ENCODE data around the gene ATAD3A.
A peak's percentile ranks its signal among the peaks of the same experiment; 100 is the strongest.
"Not testable (repeated sequence)": the region's sequence is repeated elsewhere in the genome, so short reads cannot be mapped to it uniquely, and the experiment has no call there.

The ATAD3A gene

DNA sequence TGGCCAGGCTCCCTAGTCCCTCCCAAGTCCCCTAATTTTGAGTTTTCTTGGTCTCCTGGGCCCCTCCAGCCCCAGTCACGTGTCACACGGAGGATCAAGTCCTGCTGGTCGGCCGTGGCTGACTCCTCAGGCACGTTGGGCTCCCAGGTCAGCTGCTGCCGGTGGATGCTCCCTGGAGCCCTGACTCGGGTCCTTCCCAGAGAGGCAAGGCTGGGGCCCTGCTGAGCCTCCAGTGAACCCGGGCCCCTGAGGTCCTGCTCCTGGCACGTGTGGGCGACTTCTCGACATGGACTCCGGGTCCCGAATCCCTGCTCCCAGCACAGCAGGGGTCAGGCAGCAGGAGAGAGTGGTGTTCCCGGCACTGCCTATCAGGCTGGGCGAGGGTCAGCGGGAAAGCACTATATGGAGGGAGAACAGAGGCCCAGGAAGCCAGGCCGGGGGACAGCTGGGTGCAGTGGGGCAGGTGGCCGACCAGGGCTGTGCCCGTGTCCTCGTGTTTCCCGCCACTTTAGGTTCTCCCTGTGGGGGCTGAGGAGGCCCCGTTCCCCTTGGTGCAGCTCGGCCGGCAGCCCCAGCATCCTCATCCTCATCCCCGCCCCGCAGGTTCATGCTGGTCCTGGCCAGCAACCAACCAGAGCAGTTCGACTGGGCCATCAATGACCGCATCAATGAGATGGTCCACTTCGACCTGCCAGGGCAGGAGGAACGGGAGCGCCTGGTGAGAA, 15.3 kb downstream of the ATAD3A start:
- H3K27ac ChIP-seq (ENCODE audit: low read depth, low read length), result no peak overlapping the region
- no peaks in the 10 kb centered on the region for H3K27me3 ChIP-seq (ENCODE audit: control insufficient read depth in 1 of 2, insufficient read depth in 2 of 2, low read length in 2 of 2)
- no peaks in the 10 kb centered on the region for H3K9me3 ChIP-seq (ENCODE audit: low read length)
- H3K9ac ChIP-seq (ENCODE audit: low read length), result no peak overlapping the region
- peaks cover 11% of the 10 kb centered on the region for H3K36me3 ChIP-seq (ENCODE audit: insufficient read depth, low read length)
- no peak overlapping the region for H3K4me3 ChIP-seq (ENCODE audit: low read depth in 1 of 2, low read length in 2 of 2)
- no peaks in the 10 kb centered on the region for H3K4me1 ChIP-seq (ENCODE audit: insufficient read depth, low read length)

- no peak overlapping the region for H3K9ac ChIP-seq (ENCODE audit: low read length)
- no peaks in the 10 kb centered on the region for H3K9me3 ChIP-seq (ENCODE audit: low read length)
- no peaks in the 10 kb centered on the region for H3K4me1 ChIP-seq (ENCODE audit: insufficient read depth, low read length)
- no peak overlapping the region for H3K27ac ChIP-seq (ENCODE audit: low read depth, low read length)
- peaks cover 11% of the 10 kb centered on the region for H3K36me3 ChIP-seq (ENCODE audit: insufficient read depth, low read length)
- H3K27me3 ChIP-seq (ENCODE audit: control insufficient read depth in 1 of 2, insufficient read depth in 2 of 2, low read length in 2 of 2), result no peaks in the 10 kb centered on the region
- no peak overlapping the region for H3K4me3 ChIP-seq (ENCODE audit: low read depth in 1 of 2, low read length in 2 of 2)
Observed at GRCh38 chr1:1528301-1529267, 16.6 kb downstream of the ATAD3A start.

DNA sequence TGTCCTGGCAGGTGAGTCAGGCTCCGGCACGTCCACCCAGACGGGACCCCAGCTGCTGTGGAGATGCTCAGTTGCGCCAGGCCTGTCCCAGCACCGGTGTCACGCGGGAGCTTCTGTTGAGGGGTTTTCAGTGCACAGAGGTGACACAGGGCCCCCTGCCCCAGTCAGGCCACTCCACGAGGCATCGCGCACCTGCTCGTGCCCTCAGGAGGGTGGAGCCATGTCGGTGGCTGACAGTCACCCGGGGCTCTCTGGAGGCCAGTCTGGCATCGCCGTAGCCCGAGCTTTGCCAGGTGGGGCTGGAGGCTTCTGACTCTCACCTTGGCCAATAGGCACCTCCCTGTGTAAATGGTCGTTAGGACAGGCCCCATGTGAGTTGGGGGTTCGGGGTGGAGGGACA, 17.4 kb downstream of the ATAD3A start:
- no peak overlapping the region for H3K4me3 ChIP-seq (ENCODE audit: low read depth in 1 of 2, low read length in 2 of 2)
- no peaks in the 10 kb centered on the region for H3K9me3 ChIP-seq (ENCODE audit: low read length)
- no peak overlapping the region for H3K27ac ChIP-seq (ENCODE audit: low read depth, low read length)
- H3K4me1 ChIP-seq (ENCODE audit: insufficient read depth, low read length), result no peaks in the 10 kb centered on the region
- H3K36me3 ChIP-seq (ENCODE audit: insufficient read depth, low read length), result peaks cover 11% of the 10 kb centered on the region
- no peak overlapping the region for H3K9ac ChIP-seq (ENCODE audit: low read length)
- no peaks in the 10 kb centered on the region for H3K27me3 ChIP-seq (ENCODE audit: control insufficient read depth in 1 of 2, insufficient read depth in 2 of 2, low read length in 2 of 2)

GRCh38 chr1:1529936-1530335, 18.0 kb downstream of the ATAD3A start:
- H3K9ac ChIP-seq (ENCODE audit: low read length), result no peak overlapping the region
- H3K36me3 ChIP-seq (ENCODE audit: insufficient read depth, low read length), result peaks cover 11% of the 10 kb centered on the region
- no peak overlapping the region for H3K4me3 ChIP-seq (ENCODE audit: low read depth in 1 of 2, low read length in 2 of 2)
- H3K27ac ChIP-seq (ENCODE audit: low read depth, low read length), result no peak overlapping the region
- H3K4me1 ChIP-seq (ENCODE audit: insufficient read depth, low read length), result no peaks in the 10 kb centered on the region
- no peaks in the 10 kb centered on the region for H3K9me3 ChIP-seq (ENCODE audit: low read length)
- no peaks in the 10 kb centered on the region for H3K27me3 ChIP-seq (ENCODE audit: control insufficient read depth in 1 of 2, insufficient read depth in 2 of 2, low read length in 2 of 2)

DNA sequence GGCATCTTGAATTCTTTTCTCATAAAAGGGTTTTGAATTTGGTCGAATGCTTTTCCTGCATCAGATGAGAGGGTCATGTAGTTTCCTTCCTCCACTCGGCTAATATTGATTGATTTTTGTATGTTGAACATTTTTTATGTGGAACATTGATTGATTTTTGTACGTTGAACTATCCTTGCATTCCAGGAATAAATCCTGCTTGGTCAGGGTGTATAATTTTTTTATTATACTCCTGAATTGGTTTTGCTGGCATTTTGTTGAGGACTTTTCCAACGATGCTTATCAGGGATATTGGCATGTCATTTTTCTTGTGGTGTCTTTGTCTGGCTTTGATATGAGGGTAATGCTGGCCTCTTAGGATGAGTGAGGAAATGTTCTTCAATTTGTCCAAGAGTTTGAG, 20.0 kb downstream of the ATAD3A start:
- Histone ChIP-seq H3K27ac (ENCODE audit: low read depth, low read length) (no peak overlapping the region), H3K4me3 (ENCODE audit: low read depth in 1 of 2, low read length in 2 of 2) (no peak overlapping the region), H3K9me3 (ENCODE audit: low read length) (no peaks in the 10 kb centered on the region), H3K9ac (ENCODE audit: low read length) (no peak overlapping the region), H3K36me3 (ENCODE audit: insufficient read depth, low read length) (peaks cover 4% of the 10 kb centered on the region), H3K4me1 (ENCODE audit: insufficient read depth, low read length) (no peaks in the 10 kb centered on the region), H3K27me3 (ENCODE audit: control insufficient read depth in 1 of 2, insufficient read depth in 2 of 2, low read length in 2 of 2) (no peaks in the 10 kb centered on the region)

DNA sequence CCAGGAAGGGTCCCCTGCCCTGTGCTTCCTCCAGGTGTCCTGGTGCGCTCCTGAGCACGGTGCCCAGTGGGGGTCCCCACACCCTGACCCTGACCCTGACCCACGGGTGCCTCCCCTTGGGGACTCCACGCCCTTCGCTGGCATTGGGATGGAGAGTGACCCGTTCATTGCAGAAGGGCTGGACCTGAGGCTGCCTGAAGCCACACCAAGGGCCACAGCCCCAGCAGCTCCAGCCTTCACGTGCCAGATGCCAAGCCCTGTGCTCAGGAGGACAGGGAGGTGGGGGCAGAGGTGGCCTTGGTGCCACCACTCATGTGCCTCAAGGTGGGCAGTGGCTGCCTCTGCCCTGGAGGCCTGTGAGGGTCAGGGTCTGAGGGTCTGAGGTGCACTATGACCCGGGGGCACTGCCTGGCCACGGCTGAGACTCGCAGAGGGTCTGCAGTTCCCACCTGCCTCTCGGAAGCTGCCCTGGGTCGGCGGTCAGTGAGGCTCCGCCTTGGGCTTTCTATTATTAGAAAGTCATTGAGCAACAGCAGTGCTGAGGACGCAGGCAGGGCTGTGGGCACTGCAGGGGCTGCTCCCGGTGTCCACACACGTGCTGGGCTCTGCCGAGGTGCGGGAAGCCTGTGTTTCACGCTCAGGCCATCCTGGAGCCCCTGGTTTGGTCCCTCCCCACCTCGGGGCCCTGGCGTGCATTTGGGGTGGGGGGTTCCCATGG, 21.4 kb downstream of the ATAD3A start:
- not testable (repeated sequence) for H3K9me3 ChIP-seq (ENCODE audit: low read length); H3K9ac ChIP-seq (ENCODE audit: low read length); H3K27me3 ChIP-seq (ENCODE audit: control insufficient read depth in 1 of 2, insufficient read depth in 2 of 2, low read length in 2 of 2); H3K36me3 ChIP-seq (ENCODE audit: insufficient read depth, low read length); H3K4me1 ChIP-seq (ENCODE audit: insufficient read depth, low read length); H3K27ac ChIP-seq (ENCODE audit: low read depth, low read length); H3K4me3 ChIP-seq (ENCODE audit: low read depth in 1 of 2, low read length in 2 of 2)

- not testable (repeated sequence) for H3K4me3 ChIP-seq (ENCODE audit: low read depth in 1 of 2, low read length in 2 of 2); H3K9ac ChIP-seq (ENCODE audit: low read length); H3K27me3 ChIP-seq (ENCODE audit: control insufficient read depth in 1 of 2, insufficient read depth in 2 of 2, low read length in 2 of 2); H3K27ac ChIP-seq (ENCODE audit: low read depth, low read length); H3K9me3 ChIP-seq (ENCODE audit: low read length); H3K4me1 ChIP-seq (ENCODE audit: insufficient read depth, low read length); H3K36me3 ChIP-seq (ENCODE audit: insufficient read depth, low read length)
Observed at GRCh38 chr1:1533894-1534291, 21.9 kb downstream of the ATAD3A start.

GRCh38 chr1:1534401-1535154, 22.6 kb downstream of the ATAD3A start:
- no peak overlapping the region for H3K27ac ChIP-seq (ENCODE audit: low read depth, low read length)
- peaks cover 11% of the 10 kb centered on the region for H3K4me1 ChIP-seq (ENCODE audit: insufficient read depth, low read length)
- H3K36me3 ChIP-seq (ENCODE audit: insufficient read depth, low read length), result peaks cover under 1% of the 10 kb centered on the region
- no peak overlapping the region for H3K4me3 ChIP-seq (ENCODE audit: low read depth in 1 of 2, low read length in 2 of 2)
- H3K9me3 ChIP-seq (ENCODE audit: low read length), result no peaks in the 10 kb centered on the region
- H3K27me3 ChIP-seq (ENCODE audit: control insufficient read depth in 1 of 2, insufficient read depth in 2 of 2, low read length in 2 of 2), result no peaks in the 10 kb centered on the region
- no peak overlapping the region for H3K9ac ChIP-seq (ENCODE audit: low read length)

DNA sequence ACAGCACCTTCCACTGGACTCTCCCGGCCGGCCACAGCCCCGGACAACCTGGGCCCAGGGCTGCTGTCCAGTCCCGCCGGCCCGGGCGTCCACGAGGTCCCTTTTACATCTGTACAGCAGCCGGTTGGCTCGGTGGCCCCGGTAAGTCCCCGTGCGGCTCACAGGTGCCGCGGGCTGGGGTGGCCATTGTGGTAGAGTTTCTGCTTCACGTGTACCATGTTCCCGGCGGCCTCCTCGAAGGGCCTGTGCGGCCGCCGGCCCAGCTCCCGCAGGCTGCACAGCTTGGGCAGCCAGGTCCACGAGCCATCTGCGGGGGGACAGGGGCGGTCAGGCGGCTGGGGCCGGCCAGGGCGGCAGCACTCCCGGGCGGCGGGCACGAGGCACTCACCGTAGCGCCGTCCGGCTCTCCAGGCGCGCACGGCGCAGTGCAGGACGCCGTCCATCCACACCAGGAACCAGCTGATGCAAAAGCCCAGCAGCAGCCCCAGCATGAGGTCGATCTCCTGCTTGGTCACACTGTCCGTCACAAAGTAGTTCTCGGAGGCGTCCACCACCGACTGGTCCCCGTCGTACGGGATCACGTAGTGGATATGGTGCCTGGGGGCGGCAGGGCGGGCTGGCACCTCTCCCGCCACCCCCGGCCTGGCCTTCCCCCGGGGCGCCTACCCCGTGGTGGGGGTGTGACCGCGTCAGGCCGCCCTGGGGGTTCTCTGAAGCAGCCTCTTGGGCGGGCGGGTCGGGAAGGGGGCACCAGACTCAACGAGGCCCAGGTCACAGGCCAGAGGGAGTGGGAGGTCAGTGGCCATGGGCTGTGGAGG, 23.4 kb downstream of the ATAD3A start:
- Histone ChIP-seq H3K9ac (ENCODE audit: low read length) (no peak overlapping the region), H3K27me3 (ENCODE audit: control insufficient read depth in 1 of 2, insufficient read depth in 2 of 2, low read length in 2 of 2) (no peaks in the 10 kb centered on the region), H3K27ac (ENCODE audit: low read depth, low read length) (no peak overlapping the region), H3K4me1 (ENCODE audit: insufficient read depth, low read length) (peaks cover 11% of the 10 kb centered on the region), H3K36me3 (ENCODE audit: insufficient read depth, low read length) (no peaks in the 10 kb centered on the region), H3K4me3 (ENCODE audit: low read depth in 1 of 2, low read length in 2 of 2) (no peak overlapping the region), H3K9me3 (ENCODE audit: low read length) (no peaks in the 10 kb centered on the region)

DNA sequence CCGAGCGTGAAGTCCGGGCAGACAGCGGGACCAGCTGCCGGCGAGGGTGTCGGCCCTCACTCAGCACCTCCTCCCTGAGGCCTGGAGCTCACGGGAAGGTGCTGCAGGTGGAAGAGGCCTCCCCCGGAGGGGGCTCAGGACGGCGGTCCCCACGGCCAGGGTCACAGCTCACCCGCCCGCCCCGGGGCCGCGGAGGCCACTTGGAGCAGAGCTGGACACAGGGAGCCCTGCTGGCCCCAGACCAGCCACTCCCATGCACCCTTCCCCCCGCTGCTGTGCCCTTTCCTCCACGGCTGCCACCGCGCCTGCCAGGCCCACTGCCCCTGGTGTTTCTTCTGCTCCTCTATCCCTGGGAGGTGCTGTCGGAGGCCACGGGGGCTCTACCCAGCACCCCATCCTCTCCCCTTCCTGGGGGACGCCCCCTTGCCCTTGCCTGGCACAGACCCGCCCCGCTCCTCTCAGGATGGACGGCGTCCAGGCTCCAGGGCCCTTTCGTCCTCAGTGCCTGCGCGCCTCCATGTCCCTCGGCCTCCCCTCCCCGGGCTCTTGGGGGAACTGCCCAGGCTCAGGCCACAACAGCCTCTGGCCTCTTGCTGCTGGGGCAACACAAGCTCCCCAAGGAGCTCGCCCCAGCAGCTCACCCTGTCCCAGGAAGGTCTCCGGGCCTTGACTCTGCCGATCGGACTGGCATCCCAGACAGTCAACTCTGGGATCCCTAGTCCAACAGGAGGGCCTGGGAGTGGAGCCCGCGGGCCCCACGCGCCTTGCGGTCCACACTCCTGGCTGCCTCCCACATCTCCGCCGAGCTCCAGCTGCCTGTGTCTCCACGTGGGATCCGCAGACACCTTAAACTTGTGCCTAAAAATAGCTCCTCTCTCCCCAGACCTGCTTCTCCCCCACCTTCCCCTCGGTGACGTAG, 24.3 kb downstream of the ATAD3A start:
- no peaks in the 10 kb centered on the region for H3K9me3 ChIP-seq (ENCODE audit: low read length)
- H3K27me3 ChIP-seq (ENCODE audit: control insufficient read depth in 1 of 2, insufficient read depth in 2 of 2, low read length in 2 of 2), result no peaks in the 10 kb centered on the region
- H3K36me3 ChIP-seq (ENCODE audit: insufficient read depth, low read length), result no peaks in the 10 kb centered on the region
- H3K4me3 ChIP-seq (ENCODE audit: low read depth in 1 of 2, low read length in 2 of 2), result no peak overlapping the region
- no peak overlapping the region for H3K9ac ChIP-seq (ENCODE audit: low read length)
- H3K27ac ChIP-seq (ENCODE audit: low read depth, low read length), result peak overlapping the region; percentile 23
- H3K4me1 ChIP-seq (ENCODE audit: insufficient read depth, low read length), result peaks cover 11% of the 10 kb centered on the region

Measured in muscle layer of colon (tissue), 2 donors.